DMS79 treated with DMSO at 0.1 percent for 48 hours (cell line): Measurements from ENCODE around the gene RETREG3.
A peak's percentile ranks its signal among the peaks of the same experiment; 100 is the strongest.
"Not testable (repeated sequence)": the region's sequence is repeated elsewhere in the genome, so short reads cannot be mapped to it uniquely, and the experiment has no call there.

Experiments used
- DNase-seq: peaks from one replicate; lab custom pipeline; 2025; lab: John Stamatoyannopoulos, UW

Gene RETREG3

GRCh38 chr17:42571435-42572225, 37.5 kb downstream of the RETREG3 start:
- DNase-seq = no peak

- DNase-seq = no peak
These were observed 40.6 kb downstream of the RETREG3 start for GRCh38 chr17:42568341-42569111.

- DNase-seq = peak; percentile 94
These were observed 42.1 kb downstream of the RETREG3 start, which contains the start of gene MLX for GRCh38 chr17:42566883-42567573. MLX (plus strand) TSS chr17:42567100; CDS start chr17:42567125, 25 bp downstream.

- DNase-seq = no peak
These were observed 42.8 kb downstream of the RETREG3 start for GRCh38 chr17:42566215-42566882.

- no peak for DNase-seq
These were observed 43.5 kb downstream of the RETREG3 start for GRCh38 chr17:42565523-42566214.

- DNase-seq = no peak
These were observed 44.2 kb downstream of the RETREG3 start for GRCh38 chr17:42564815-42565522.

GRCh38 chr17:42563950-42564349, 45.2 kb downstream of the RETREG3 start:
- no peak for DNase-seq

GRCh38 chr17:42563543-42563942, 45.6 kb downstream of the RETREG3 start:
- peak; percentile 67 for DNase-seq

- DNase-seq = no peak
These were observed 46.0 kb downstream of the RETREG3 start for GRCh38 chr17:42563143-42563509.

- no peak for DNase-seq
These were observed 46.6 kb downstream of the RETREG3 start for GRCh38 chr17:42562388-42563142.

GRCh38 chr17:42561897-42562387, 47.2 kb downstream of the RETREG3 start, which contains the start of gene COASY:
COASY (plus strand) TSS chr17:42562148; CDS start chr17:42562623, 475 bp downstream.
- DNase-seq = peak; percentile 89

GRCh38 chr17:42560246-42560645, 48.9 kb downstream of the RETREG3 start:
- no peak for DNase-seq

GRCh38 chr17:42559075-42559474, 50.1 kb downstream of the RETREG3 start:
- DNase-seq = peak; percentile 73

GRCh38 chr17:42555961-42556617, 53.1 kb downstream of the RETREG3 start:
- not testable (repeated sequence) for DNase-seq

- peak; percentile 32 for DNase-seq
These were observed 54.0 kb downstream of the RETREG3 start for GRCh38 chr17:42555122-42555622.

- DNase-seq = peak; percentile 85
These were observed 54.7 kb downstream of the RETREG3 start for GRCh38 chr17:42554250-42555121.

GRCh38 chr17:42553866-42554249, 55.3 kb downstream of the RETREG3 start:
- DNase-seq = no peak
